ENCODE data around the gene TSEN54.

Gene TSEN54
- long read RNA-seq, transcript TSEN54-201 (11 exons, 1,944 nt): major isoform, 402 of 611 reads
- long read RNA-seq, partial matches to known transcripts: 60 of 611 reads
- long read RNA-seq, other reads (novel, unspliced or antisense): 148 of 611 reads

DNA sequence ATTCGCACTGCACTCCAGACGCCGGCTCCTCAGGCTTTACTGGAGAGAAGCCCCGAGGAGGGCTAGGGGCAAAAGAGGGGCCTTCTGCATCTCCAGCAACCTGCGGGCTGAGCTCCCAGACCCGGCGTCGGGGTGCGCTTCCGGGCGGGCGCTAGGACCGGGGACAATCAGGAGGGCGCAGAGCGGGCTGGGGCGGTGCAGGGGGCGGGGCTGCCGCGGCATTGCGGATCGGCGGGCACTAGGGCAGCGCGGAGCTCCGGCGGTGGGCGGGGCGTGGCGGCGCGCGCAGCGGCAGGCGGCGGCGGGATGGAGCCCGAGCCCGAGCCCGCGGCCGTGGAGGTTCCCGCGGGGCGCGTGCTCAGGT lies at the start of gene TSEN54:
Gene TSEN54 (plus strand): TSS at position 274 of the 364 bp plus-strand sequence. CDS start 33 bp downstream, at position 307.
- peaks cover 12% of the 10 kb centered on the region for H3K27me3 ChIP-seq (ENCODE audit: insufficient read depth, poor library complexity, severe bottlenecking)
- DNase-seq (ENCODE audit: low read depth in 1 of 2, low spot score in 1 of 2): peak; percentile 71 to 94
- TF ChIP-seq, protein P1, sequence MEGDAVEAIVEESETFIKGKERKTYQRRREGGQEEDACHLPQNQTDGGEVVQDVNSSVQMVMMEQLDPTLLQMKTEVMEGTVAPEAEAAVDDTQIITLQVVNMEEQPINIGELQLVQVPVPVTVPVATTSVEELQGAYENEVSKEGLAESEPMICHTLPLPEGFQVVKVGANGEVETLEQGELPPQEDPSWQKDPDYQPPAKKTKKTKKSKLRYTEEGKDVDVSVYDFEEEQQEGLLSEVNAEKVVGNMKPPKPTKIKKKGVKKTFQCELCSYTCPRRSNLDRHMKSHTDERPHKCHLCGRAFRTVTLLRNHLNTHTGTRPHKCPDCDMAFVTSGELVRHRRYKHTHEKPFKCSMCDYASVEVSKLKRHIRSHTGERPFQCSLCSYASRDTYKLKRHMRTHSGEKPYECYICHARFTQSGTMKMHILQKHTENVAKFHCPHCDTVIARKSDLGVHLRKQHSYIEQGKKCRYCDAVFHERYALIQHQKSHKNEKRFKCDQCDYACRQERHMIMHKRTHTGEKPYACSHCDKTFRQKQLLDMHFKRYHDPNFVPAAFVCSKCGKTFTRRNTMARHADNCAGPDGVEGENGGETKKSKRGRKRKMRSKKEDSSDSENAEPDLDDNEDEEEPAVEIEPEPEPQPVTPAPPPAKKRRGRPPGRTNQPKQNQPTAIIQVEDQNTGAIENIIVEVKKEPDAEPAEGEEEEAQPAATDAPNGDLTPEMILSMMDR (IDR thresholded peaks at IDR 0.05; ENCODE audit: insufficient read depth, low read length): no peak
- no peak for TF ChIP-seq POLR2AphosphoS5 (IDR thresholded peaks at IDR 0.05; ENCODE audit: low read depth)
- TF ChIP-seq SPI1 (IDR thresholded peaks at IDR 0.05; ENCODE audit: borderline replicate concordance, low read depth): no peak
- TF ChIP-seq, protein P2, sequence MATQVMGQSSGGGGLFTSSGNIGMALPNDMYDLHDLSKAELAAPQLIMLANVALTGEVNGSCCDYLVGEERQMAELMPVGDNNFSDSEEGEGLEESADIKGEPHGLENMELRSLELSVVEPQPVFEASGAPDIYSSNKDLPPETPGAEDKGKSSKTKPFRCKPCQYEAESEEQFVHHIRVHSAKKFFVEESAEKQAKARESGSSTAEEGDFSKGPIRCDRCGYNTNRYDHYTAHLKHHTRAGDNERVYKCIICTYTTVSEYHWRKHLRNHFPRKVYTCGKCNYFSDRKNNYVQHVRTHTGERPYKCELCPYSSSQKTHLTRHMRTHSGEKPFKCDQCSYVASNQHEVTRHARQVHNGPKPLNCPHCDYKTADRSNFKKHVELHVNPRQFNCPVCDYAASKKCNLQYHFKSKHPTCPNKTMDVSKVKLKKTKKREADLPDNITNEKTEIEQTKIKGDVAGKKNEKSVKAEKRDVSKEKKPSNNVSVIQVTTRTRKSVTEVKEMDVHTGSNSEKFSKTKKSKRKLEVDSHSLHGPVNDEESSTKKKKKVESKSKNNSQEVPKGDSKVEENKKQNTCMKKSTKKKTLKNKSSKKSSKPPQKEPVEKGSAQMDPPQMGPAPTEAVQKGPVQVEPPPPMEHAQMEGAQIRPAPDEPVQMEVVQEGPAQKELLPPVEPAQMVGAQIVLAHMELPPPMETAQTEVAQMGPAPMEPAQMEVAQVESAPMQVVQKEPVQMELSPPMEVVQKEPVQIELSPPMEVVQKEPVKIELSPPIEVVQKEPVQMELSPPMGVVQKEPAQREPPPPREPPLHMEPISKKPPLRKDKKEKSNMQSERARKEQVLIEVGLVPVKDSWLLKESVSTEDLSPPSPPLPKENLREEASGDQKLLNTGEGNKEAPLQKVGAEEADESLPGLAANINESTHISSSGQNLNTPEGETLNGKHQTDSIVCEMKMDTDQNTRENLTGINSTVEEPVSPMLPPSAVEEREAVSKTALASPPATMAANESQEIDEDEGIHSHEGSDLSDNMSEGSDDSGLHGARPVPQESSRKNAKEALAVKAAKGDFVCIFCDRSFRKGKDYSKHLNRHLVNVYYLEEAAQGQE (IDR thresholded peaks at IDR 0.05; ENCODE audit: insufficient replicate concordance, low read depth): no peak
- TF ChIP-seq GABPA (IDR thresholded peaks at IDR 0.05; ENCODE audit: low read depth): no peak
- H3K4me3 ChIP-seq (replicated peaks; ENCODE audit: insufficient read depth, low read length): peak within 1 kb of the TSS; percentile 88
- H3K27ac ChIP-seq (replicated peaks): 0 out of 2 replicates have a peak within 1 kb of the TSS, but pooled peaks have one; percentile 23

DNA sequence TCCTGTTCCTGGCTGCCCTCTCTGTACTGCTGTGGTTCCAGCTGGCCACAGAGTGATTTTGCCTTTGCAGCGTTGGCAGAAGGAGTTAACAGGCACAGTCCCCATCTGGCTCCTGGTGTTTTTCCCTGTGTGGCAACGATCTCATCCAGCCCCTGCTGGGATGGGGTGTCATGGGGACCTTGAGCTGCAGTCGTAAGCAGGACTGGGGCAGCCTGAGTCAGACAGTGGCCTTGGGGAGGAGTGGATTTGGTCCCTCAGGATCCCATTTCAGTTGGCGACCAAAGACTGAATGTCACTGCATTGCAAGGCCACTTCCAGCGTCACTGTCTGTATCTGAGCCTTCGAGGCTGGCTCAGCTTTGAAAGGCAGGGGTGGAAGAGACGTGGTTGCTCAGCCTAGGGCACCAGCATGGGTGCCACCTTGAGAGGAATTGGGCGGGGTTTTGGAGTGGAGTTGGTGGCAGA lies 48.0 kb upstream of the TSEN54 start:
- Histone ChIP-seq H3K27ac (replicated peaks) (no peak overlapping the region), H3K4me3 (replicated peaks; ENCODE audit: insufficient read depth, low read length) (no peak overlapping the region), H3K27me3 (ENCODE audit: insufficient read depth, poor library complexity, severe bottlenecking) (no peaks in the 10 kb centered on the region)
- no peak for DNase-seq (ENCODE audit: low read depth in 1 of 2, low spot score in 1 of 2)
- TF ChIP-seq SPI1 (IDR thresholded peaks at IDR 0.05; ENCODE audit: borderline replicate concordance, low read depth) (no peak), GABPA (IDR thresholded peaks at IDR 0.05; ENCODE audit: low read depth) (no peak), POLR2AphosphoS5 (IDR thresholded peaks at IDR 0.05; ENCODE audit: low read depth) (no peak)
- TF ChIP-seq, protein P2 (IDR thresholded peaks at IDR 0.05; ENCODE audit: insufficient replicate concordance, low read depth): no peak
- TF ChIP-seq, protein P1 (IDR thresholded peaks at IDR 0.05; ENCODE audit: insufficient read depth, low read length): no peak

DNA sequence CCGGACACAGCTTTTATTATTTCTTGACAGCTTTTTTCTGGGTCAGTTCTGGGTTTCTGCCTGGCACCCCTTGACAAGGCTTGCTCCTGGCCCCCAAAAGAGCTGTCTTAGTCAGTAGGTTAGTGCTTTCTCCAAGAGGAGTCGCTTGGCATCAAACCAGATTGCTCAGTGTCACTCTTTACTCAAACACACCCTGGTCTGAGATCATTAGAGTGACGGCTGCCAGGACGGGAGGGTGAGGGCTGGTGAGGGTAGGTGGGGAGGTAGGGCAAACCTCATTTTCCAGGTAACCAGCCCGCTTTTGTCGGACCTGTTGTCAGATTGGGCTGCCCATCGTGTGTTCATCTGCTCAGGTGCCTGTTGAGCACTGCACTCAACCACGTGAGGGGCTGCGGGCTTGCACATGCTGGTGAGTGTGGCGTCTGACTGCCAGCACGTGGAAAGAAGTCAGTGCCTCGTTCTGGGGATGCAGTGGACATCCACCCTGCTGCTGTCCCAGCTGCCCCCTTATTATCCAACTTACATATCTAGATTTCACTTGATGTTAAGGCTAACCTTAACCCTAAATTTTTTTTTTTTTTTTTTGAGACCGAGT lies 47.5 kb upstream of the TSEN54 start:
- no peak overlapping the region for H3K27ac ChIP-seq (replicated peaks)
- TF ChIP-seq, protein P2 (IDR thresholded peaks at IDR 0.05; ENCODE audit: insufficient replicate concordance, low read depth): no peak
- TF ChIP-seq GABPA (IDR thresholded peaks at IDR 0.05; ENCODE audit: low read depth): no peak
- TF ChIP-seq POLR2AphosphoS5 (IDR thresholded peaks at IDR 0.05; ENCODE audit: low read depth): no peak
- TF ChIP-seq SPI1 (IDR thresholded peaks at IDR 0.05; ENCODE audit: borderline replicate concordance, low read depth): no peak
- TF ChIP-seq, protein P1 (IDR thresholded peaks at IDR 0.05; ENCODE audit: insufficient read depth, low read length): no peak
- no peak for DNase-seq (ENCODE audit: low read depth in 1 of 2, low spot score in 1 of 2)
- no peak overlapping the region for H3K4me3 ChIP-seq (replicated peaks; ENCODE audit: insufficient read depth, low read length)
- H3K27me3 ChIP-seq (ENCODE audit: insufficient read depth, poor library complexity, severe bottlenecking): no peaks in the 10 kb centered on the region
